Fibroblast of villous mesenchyme (primary cell): ENCODE measurements around the gene GPT2. TPM values are rescaled to one million over a fixed set of nuclear protein-coding genes. Genes with fewer than 3 reads are reported as not detected.

Source experiments
- DNase-seq: peaks from one replicate; pipeline ENCODE4 v3.0.0-alpha.2; 2010; ENCODE audit warnings: low read depth
- H3K4me3 ChIP-seq: 2 replicates; pipeline ENCODE4 v1.5.1; 2011; ENCODE audit warnings: low read depth, mild to moderate bottlenecking, low read length
- CTCF ChIP-seq: IDR thresholded peaks from 2 replicates; pipeline ENCODE4 v1.5.1; 2012; ENCODE audit warnings: low read depth, mild to moderate bottlenecking, low read length; ENCODE audit not compliant: insufficient read depth
- total RNA-seq: library from RNA; depleted of rRNA; stranded (reverse); fragments of >200 nt; gene quantifications from 2 replicates; pipeline ENCODE4 v1.2.3, GENCODE V29; 2012

The GPT2 gene
- total RNA-seq, 1 donor: 13.0 TPM

GRCh38 chr16:46906360-46907060, 22.3 kb downstream of the GPT2 start:
- no peak for DNase-seq
- TF ChIP-seq CTCF: no peak
- H3K4me3 ChIP-seq: no peak overlapping the region

- no peak overlapping the region for H3K4me3 ChIP-seq
- TF ChIP-seq CTCF: no peak
- DNase-seq: no peak
Measured at GRCh38 chr16:46907061-46907774, 23.1 kb downstream of the GPT2 start.

GRCh38 chr16:46908540-46909372, 24.6 kb downstream of the GPT2 start:
- no peak overlapping the region for H3K4me3 ChIP-seq
- peak; percentile 60 for TF ChIP-seq CTCF
- DNase-seq: peak; percentile 73

- TF ChIP-seq CTCF: no peak
- H3K4me3 ChIP-seq: no peak overlapping the region
- no peak for DNase-seq
Measured at GRCh38 chr16:46911038-46911437, 26.9 kb downstream of the GPT2 start.

- DNase-seq: no peak
- no peak for TF ChIP-seq CTCF
- no peak overlapping the region for H3K4me3 ChIP-seq
Measured at GRCh38 chr16:46911650-46912049, 27.5 kb downstream of the GPT2 start.

- no peak for TF ChIP-seq CTCF
- DNase-seq: no peak
- no peak overlapping the region for H3K4me3 ChIP-seq
Measured at GRCh38 chr16:46914556-46915201, 30.5 kb downstream of the GPT2 start.
